H1 (cell line): ENCODE measurements around the gene RAB21. TPM values are rescaled to one million over a fixed set of nuclear protein-coding genes. Genes with fewer than 3 reads are reported as not detected.

ENCODE experiments used
- CTCF ChIA-PET: fragments of 300-600 bp; sonication (Branson Sonifier 250); formaldehyde crosslinking; loops from one replicate; lab custom pipeline; 2021; ENCODE audit not compliant: partially characterized antibody; lab: Charles Lee
- POLR2A ChIA-PET: fragments of 300-600 bp; sonication (Branson Sonifier 250); formaldehyde crosslinking; loops from one replicate; lab custom pipeline; 2021; ENCODE audit warnings: inconsistent platforms; ENCODE audit not compliant: partially characterized antibody; lab: Charles Lee
- DNase-seq, 2 experiments: peaks; one replicate each; pipeline versions ENCODE4 v3.0.0 to v3.0.0-alpha.2; 2010 to 2022; ENCODE audit warnings: low spot score in 2 of 2, low read depth in 1 of 2, mixed read lengths in 1 of 2
- FAIRE-seq: peaks from 2 replicates; lab custom pipeline; 2011; peaks lifted over from hg19 to GRCh38; lab: Jason Lieb, UNC
- H2AFZ ChIP-seq: 2 replicates; pipeline ENCODE4 v1.8.1; 2012; ENCODE audit warnings: low read length, inconsistent platforms
- H2AK5ac ChIP-seq: 2 replicates; pipeline ENCODE4 v1.6.1; 2013; ENCODE audit warnings: low read depth, low read length
- H2BK120ac ChIP-seq: replicated peaks from 2 replicates; pipeline ENCODE3; 2013; ENCODE audit warnings: low read depth, low read length, inconsistent platforms
- H2BK12ac ChIP-seq: 2 replicates; pipeline ENCODE4 v1.6.1; 2013; ENCODE audit warnings: low read depth, low read length
- H2BK15ac ChIP-seq: 2 replicates; pipeline ENCODE4 v1.6.1; 2013; ENCODE audit warnings: low read length
- H2BK20ac ChIP-seq: 2 replicates; pipeline ENCODE4 v1.6.1; 2013; ENCODE audit warnings: low read length
- H2BK5ac ChIP-seq: 2 replicates; pipeline ENCODE4 v1.6.1; 2013; ENCODE audit warnings: low read depth, low read length
- H3K14ac ChIP-seq: 2 replicates; pipeline ENCODE4 v1.6.1; 2013; ENCODE audit warnings: inconsistent platforms; ENCODE audit not compliant: insufficient read length
- H3K18ac ChIP-seq: 2 replicates; pipeline ENCODE4 v1.6.1; 2013; ENCODE audit warnings: low read length; ENCODE audit errors: extremely low read depth
- H3K23ac ChIP-seq: 2 replicates; pipeline ENCODE4 v1.6.1; 2013; ENCODE audit warnings: inconsistent platforms; ENCODE audit not compliant: insufficient read length
- H3K23me2 ChIP-seq: 2 replicates; pipeline ENCODE4 v1.6.1; 2013; ENCODE audit warnings: low read depth, low read length
- H3K27ac ChIP-seq: 2 replicates; pipeline ENCODE4 v1.6.1; 2011; ENCODE audit warnings: low read depth, low read length, inconsistent platforms
- H3K27me3 ChIP-seq, 4 experiments: replicated peaks in 1 of 4; 1 replicate in 1 of 4; 2 replicates in 3 of 4; pipeline versions ENCODE4 v1.6.1 to v1.8.1; 2011 to 2013; ENCODE audit warnings: low read length in 3 of 4, mild to moderate bottlenecking in 3 of 4, inconsistent platforms in 2 of 4, mixed read lengths in 2 of 4, moderate library complexity in 1 of 4; ENCODE audit not compliant: control insufficient read depth in 3 of 4, insufficient read depth in 3 of 4; ENCODE audit errors: extremely low read depth in 1 of 4
- H3K36me3 ChIP-seq, 4 experiments: 2 replicates each; pipeline versions ENCODE4 v1.6.1 to v1.8.1; 2011 to 2013; ENCODE audit warnings: mild to moderate bottlenecking in 4 of 4, low read length in 3 of 4, moderate library complexity in 2 of 4, control low read depth in 1 of 4, inconsistent platforms in 1 of 4; ENCODE audit not compliant: insufficient read depth in 4 of 4, control insufficient read depth in 2 of 4
- H3K4ac ChIP-seq: replicated peaks from 2 replicates; pipeline ENCODE3; 2013; ENCODE audit warnings: low read length, low read depth, mixed read lengths, inconsistent platforms; ENCODE audit not compliant: insufficient read length
- H3K4me1 ChIP-seq, 4 experiments: replicated peaks in 1 of 4; 1 replicate in 1 of 4; 2 replicates in 3 of 4; pipeline versions ENCODE4 v1.6.1 to v1.8.1; 2011 to 2013; ENCODE audit warnings: low read length in 3 of 4, inconsistent platforms in 2 of 4, mixed read lengths in 1 of 4; ENCODE audit not compliant: insufficient read depth in 4 of 4, control insufficient read depth in 3 of 4
- H3K4me2 ChIP-seq, 2 experiments: 2 replicates each; pipeline versions ENCODE4 v1.6.1 to v1.8.1; 2011 to 2013; ENCODE audit warnings: low read depth in 2 of 2, low read length in 2 of 2, control low read depth in 1 of 2, inconsistent platforms in 1 of 2, mild to moderate bottlenecking in 1 of 2; ENCODE audit not compliant: insufficient read depth in 1 of 2
- H3K4me3 ChIP-seq, 4 experiments: fragments of 200-600, 300-600 bp in 1 of 4; sonication (generic), shearing (Covaris generic), sonication (Bioruptor Twin) in 1 of 4; 2 replicates each; pipeline versions ENCODE4 v1.5.1 to v1.8.1; 2011 to 2016; ENCODE audit warnings: low read length in 4 of 4, low read depth in 3 of 4, control low read depth in 2 of 4, inconsistent platforms in 2 of 4, mild to moderate bottlenecking in 2 of 4, mixed read lengths in 1 of 4, moderate library complexity in 1 of 4; ENCODE audit not compliant: insufficient read depth in 2 of 4; ENCODE audit errors: extremely low read depth in 1 of 4
- H3K56ac ChIP-seq: replicated peaks from 2 replicates; pipeline ENCODE3; 2013; ENCODE audit warnings: low read depth, mild to moderate bottlenecking, mixed read lengths, low read length, inconsistent platforms; ENCODE audit not compliant: insufficient read length
- H3K79me1 ChIP-seq: 2 replicates; pipeline ENCODE4 v1.6.1; 2013; ENCODE audit warnings: low read depth, low read length, control low read depth
- H3K79me2 ChIP-seq, 2 experiments: 2 replicates each; pipeline versions ENCODE4 v1.6.1 to v1.8.1; 2012 to 2013; ENCODE audit warnings: low read length in 2 of 2, mild to moderate bottlenecking in 2 of 2, inconsistent platforms in 1 of 2; ENCODE audit not compliant: insufficient read depth in 2 of 2, control insufficient read depth in 1 of 2
- H3K9ac ChIP-seq, 4 experiments: replicated peaks in 1 of 4; 1 replicate in 1 of 4; 2 replicates in 3 of 4; pipeline versions ENCODE4 v1.6.1 to v1.8.1; 2011 to 2013; ENCODE audit warnings: low read depth in 3 of 4, low read length in 3 of 4, control low read depth in 2 of 4, mild to moderate bottlenecking in 2 of 4, moderate library complexity in 2 of 4, inconsistent platforms in 1 of 4; ENCODE audit errors: extremely low read depth in 1 of 4
- H3K9me3 ChIP-seq, 2 experiments: 2 replicates each; pipeline versions ENCODE4 v1.6.1 to v1.8.1; 2012 to 2013; ENCODE audit warnings: mild to moderate bottlenecking in 2 of 2, moderate library complexity in 2 of 2, control low read depth in 1 of 2, inconsistent platforms in 1 of 2, low read depth in 1 of 2, low read length in 1 of 2, mixed read lengths in 1 of 2; ENCODE audit not compliant: insufficient read depth in 2 of 2
- H4K20me1 ChIP-seq, 2 experiments: replicated peaks in 1 of 2; 2 replicates each; pipeline versions ENCODE3 to v1.8.1; 2011 to 2013; ENCODE audit warnings: inconsistent platforms in 2 of 2, low read length in 2 of 2, mild to moderate bottlenecking in 1 of 2; ENCODE audit not compliant: insufficient read depth in 2 of 2, control insufficient read depth in 1 of 2
- H4K5ac ChIP-seq: 2 replicates; pipeline ENCODE4 v1.6.1; 2013; ENCODE audit warnings: low read length, low read depth, mixed read lengths, inconsistent platforms; ENCODE audit not compliant: insufficient read length
- H4K8ac ChIP-seq: 2 replicates; pipeline ENCODE4 v1.8.0; 2013; ENCODE audit warnings: mild to moderate bottlenecking, moderate library complexity, low read length, inconsistent platforms; ENCODE audit not compliant: insufficient read depth; ENCODE audit errors: extremely low read depth
- H4K91ac ChIP-seq: replicated peaks from 2 replicates; pipeline ENCODE3; 2013; ENCODE audit warnings: low read length, mixed read lengths, inconsistent platforms; ENCODE audit not compliant: insufficient read length
- ASH2L ChIP-seq: fragments of 200-600, 300-600 bp; sonication (generic); IDR thresholded peaks from one replicate; pipeline ENCODE4 v1.7.1; 2017; ENCODE audit warnings: low read length
- CTBP2 ChIP-seq: IDR thresholded peaks from 2 replicates; pipeline ENCODE4 v1.7.0; 2011; ENCODE audit warnings: borderline replicate concordance, mild to moderate bottlenecking, moderate library complexity, mixed read lengths, low read length; ENCODE audit not compliant: insufficient read depth, insufficient read length
- EZH2 ChIP-seq: fragments of 200-600 bp; sonication (generic); IDR thresholded peaks from 2 replicates; pipeline ENCODE4 v1.7.1; 2012; ENCODE audit warnings: low read depth, mild to moderate bottlenecking, moderate library complexity, low read length, inconsistent platforms; ENCODE audit not compliant: severe bottlenecking
- KDM5A ChIP-seq: fragments of 200-600 bp; IDR thresholded peaks from 2 replicates; pipeline ENCODE4 v1.7.1; 2012; ENCODE audit warnings: mild to moderate bottlenecking, low read length, inconsistent platforms, mixed read lengths
- NANOG ChIP-seq: IDR thresholded peaks from 2 replicates; pipeline ENCODE4 v1.6.1; 2011; ENCODE audit warnings: low read length, low read depth, mild to moderate bottlenecking, inconsistent platforms; ENCODE audit not compliant: insufficient read depth, poor library complexity, severe bottlenecking
- RXRA ChIP-seq: IDR thresholded peaks from 2 replicates; pipeline ENCODE4 v1.6.1; 2011; ENCODE audit warnings: low read depth, mild to moderate bottlenecking, low read length, moderate library complexity; ENCODE audit not compliant: insufficient read depth
- SIN3A ChIP-seq, 2 experiments: IDR thresholded peaks in 1 of 2; conservative IDR thresholded peaks in 1 of 2; 2 replicates each; pipeline ENCODE4 v1.6.1; 2011 to 2012; ENCODE audit warnings: low read length in 2 of 2, improper control_type of control experiment in 1 of 2, low read depth in 1 of 2, mild to moderate bottlenecking in 1 of 2
- SIRT6 ChIP-seq: IDR thresholded peaks from one replicate; pipeline ENCODE4 v1.7.1; 2012; ENCODE audit warnings: low read length, inconsistent platforms
- SIX5 ChIP-seq: IDR thresholded peaks from 2 replicates; pipeline ENCODE4 v1.6.1; 2011; ENCODE audit warnings: mild to moderate bottlenecking, low read depth, low read length
- SRF ChIP-seq: IDR thresholded peaks from 2 replicates; pipeline ENCODE4 v1.6.1; 2011; ENCODE audit warnings: mild to moderate bottlenecking, low read depth, low read length, moderate library complexity
- SUZ12 ChIP-seq: fragments of 200-600 bp; sonication (generic); IDR thresholded peaks from 2 replicates; pipeline ENCODE4 v1.6.1; 2012; ENCODE audit warnings: mild to moderate bottlenecking, inconsistent platforms, low read length, moderate library complexity, mixed read lengths
- WGBS, 2 experiments: shearing (Covaris generic) in 1 of 2; methylation state at CpG; one replicate each; pipeline versions ENCODE4 v1.1.6 to v1.1.7; 2013 to 2015; ENCODE audit warnings: low lambda C conversion rate in 2 of 2, mixed read lengths in 2 of 2, inconsistent platforms in 1 of 2, low coverage in 1 of 2, missing lambda C conversion rate in 1 of 2; ENCODE audit not compliant: insufficient replicate concordance in 2 of 2, insufficient coverage in 1 of 2, insufficient read length in 1 of 2; ENCODE audit errors: extremely low coverage in 1 of 2, missing lambda C conversion rate in 1 of 2; 5-methylcytosine and 5-hydroxymethylcytosine counted together
- polyA plus RNA-seq, 7 experiments: library from polyadenylated mRNA; depleted of rRNA in 3 of 7; stranded (reverse) in 5 of 7; unstranded in 2 of 7; fragments of >200 nt in 5 of 7; fragments of 200-250 nt in 2 of 7; gene quantifications; 1 replicate in 5 of 7; 2 replicates in 1 of 7; 4 replicates in 1 of 7; pipeline versions ENCODE4 v1.2.1 to v1.2.3, GENCODE V29; 2011 to 2013; ENCODE audit warnings: missing spikeins in 2 of 7, mixed read lengths in 2 of 7
- total RNA-seq: library from RNA; stranded (reverse); fragmentation: NEBNext Ultra II Directional; extraction: Animal tissue kit (Norgen Biotek cat#: 25700); gene quantifications from 2 replicates; pipeline ENCODE4 v1.2.1, GENCODE V29; 2021
- TF ChIP-seq, protein P1 (sequence below): IDR thresholded peaks from 2 replicates; pipeline ENCODE4 v1.6.1; 2012; ENCODE audit warnings: inconsistent platforms

Gene RAB21
- total and polyA plus RNA-seq, 2 of the 8 experiments (the other 6 are each of a cell fraction or from before 2014, with no cell fraction given): 1.2 to 47.2 TPM

DNA sequence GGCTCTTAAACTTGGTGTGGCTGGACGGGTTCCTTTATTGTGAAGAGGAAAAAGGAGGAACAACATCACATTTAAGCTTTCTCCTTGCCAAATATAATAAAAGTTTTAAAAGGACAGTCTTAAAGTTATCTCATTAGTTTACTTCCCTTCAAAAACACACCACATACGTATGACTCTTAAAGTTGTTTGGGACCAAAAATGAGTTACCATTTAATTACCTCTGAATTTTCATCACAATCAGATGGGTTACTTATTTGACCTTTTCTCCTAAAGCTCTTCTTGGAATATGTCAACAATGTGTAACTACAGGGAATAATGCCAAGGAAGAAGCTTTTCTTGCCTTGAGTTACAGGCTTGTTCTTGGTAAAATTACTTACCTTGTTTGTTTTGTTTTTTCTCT lies 16.4 kb downstream of the RAB21 start:
- Histone ChIP-seq H3K4me1 (no peaks in the 10 kb centered on the region), H2BK12ac (no peak overlapping the region), H2BK5ac (no peak overlapping the region), H4K20me1 (peaks cover 1 to 5% of the 10 kb centered on the region in 2 experiments), H3K9ac (no peak overlapping the region), H4K8ac (no peak overlapping the region), H3K23ac (no peak overlapping the region), H4K5ac (no peak overlapping the region), H3K56ac (no peak overlapping the region), H3K4me3 (no peak overlapping the region), H2AFZ (no peak overlapping the region), H3K27ac (no peak overlapping the region), H3K14ac (no peak overlapping the region), H3K27me3 (no peaks in the 10 kb centered on the region), H3K18ac (no peak overlapping the region), H2AK5ac (no peak overlapping the region), H3K4ac (no peak overlapping the region), H2BK15ac (no peak overlapping the region), H3K79me2 (peaks cover 3 to 40% of the 10 kb centered on the region in 2 experiments; a peak in 3 of 4 replicates), H3K36me3 (peaks cover 2 to 42% (median 11%) of the 10 kb centered on the region in 4 experiments; a peak in 6 of 8 replicates), H3K79me1 (peaks cover 2% of the 10 kb centered on the region; the same call in 1 of the 2 replicates), H3K9me3 (no peaks in the 10 kb centered on the region), H3K23me2 (no peaks in the 10 kb centered on the region), H2BK120ac (no peak overlapping the region), H4K91ac (no peak overlapping the region), H3K4me2 (no peak overlapping the region), H2BK20ac (no peak overlapping the region)
- POLR2A ChIA-PET: interaction anchor here (0.6 kb wide), 1 partner anchor 107 kb away, joined by 3 read pairs; the partner anchor contains the start of gene THAP2
- FAIRE-seq (no peak), DNase-seq (no peak)
- CTCF ChIA-PET: interaction anchor here (0.6 to 1.5 kb wide), 2 partner anchors 9 to 17 kb away, joined by 4 to 10 read pairs; no protein-coding TSS in a partner anchor
- 81% methylated on average over 2 of the region's 2 CpGs; no CpG with 5 or more reads in 1 of the 2 experiments for WGBS, 2 experiments
- TF ChIP-seq ASH2L: no peak
- TF ChIP-seq CTBP2: no peak
- no peak for TF ChIP-seq KDM5A
- TF ChIP-seq SIX5: no peak
- TF ChIP-seq SIN3A (conservative IDR thresholded peaks at IDR 0.05 in 1 of 2, IDR thresholded peaks at IDR 0.05 in 1 of 2; ENCODE audit: low read depth in 1 of 2, low read length in 2 of 2): no peak
- TF ChIP-seq, protein P1, sequence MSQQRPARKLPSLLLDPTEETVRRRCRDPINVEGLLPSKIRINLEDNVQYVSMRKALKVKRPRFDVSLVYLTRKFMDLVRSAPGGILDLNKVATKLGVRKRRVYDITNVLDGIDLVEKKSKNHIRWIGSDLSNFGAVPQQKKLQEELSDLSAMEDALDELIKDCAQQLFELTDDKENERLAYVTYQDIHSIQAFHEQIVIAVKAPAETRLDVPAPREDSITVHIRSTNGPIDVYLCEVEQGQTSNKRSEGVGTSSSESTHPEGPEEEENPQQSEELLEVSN: no peak
- no peak for TF ChIP-seq EZH2
- no peak for TF ChIP-seq NANOG
- TF ChIP-seq SRF: no peak
- no peak for TF ChIP-seq SUZ12
- TF ChIP-seq RXRA: no peak
- TF ChIP-seq SIRT6: no peak
